GM21367 (cell line): ENCODE results near the gene MFAP2.
"Not testable (repeated sequence)": the region's sequence is repeated elsewhere in the genome, so short reads cannot be mapped to it uniquely, and the experiment has no call there.

ENCODE experiments used
- ATAC-seq: cut with Tn5 transposase; IDR thresholded peaks from one replicate; pipeline ENCODE4 v1.9.1; 2021; ENCODE audit not compliant: unreplicated experiment

MFAP2 gene

DNA sequence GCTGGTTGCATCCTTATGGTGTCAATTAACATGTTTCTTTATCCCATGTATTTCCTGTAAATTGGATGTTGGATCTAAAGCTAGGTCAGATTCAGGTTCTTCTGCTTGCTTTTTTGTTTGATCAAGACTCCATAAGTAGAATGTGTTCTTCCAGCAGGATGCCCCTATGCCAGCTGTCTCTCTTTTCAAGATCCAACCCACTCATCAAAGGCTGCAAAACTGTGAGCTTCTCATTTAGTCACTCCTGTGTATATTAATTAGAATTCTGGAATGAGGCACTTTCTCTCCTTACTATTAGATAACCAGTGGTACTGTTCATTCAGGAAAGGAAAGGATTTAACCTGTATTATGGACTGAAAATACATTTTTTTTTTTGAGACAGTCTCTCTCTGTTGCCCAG, 46.5 kb downstream of the MFAP2 start:
- not testable (repeated sequence) for ATAC-seq

- not testable (repeated sequence) for ATAC-seq
Observed at GRCh38 chr1:16931206-16931934, 49.0 kb downstream of the MFAP2 start.

DNA sequence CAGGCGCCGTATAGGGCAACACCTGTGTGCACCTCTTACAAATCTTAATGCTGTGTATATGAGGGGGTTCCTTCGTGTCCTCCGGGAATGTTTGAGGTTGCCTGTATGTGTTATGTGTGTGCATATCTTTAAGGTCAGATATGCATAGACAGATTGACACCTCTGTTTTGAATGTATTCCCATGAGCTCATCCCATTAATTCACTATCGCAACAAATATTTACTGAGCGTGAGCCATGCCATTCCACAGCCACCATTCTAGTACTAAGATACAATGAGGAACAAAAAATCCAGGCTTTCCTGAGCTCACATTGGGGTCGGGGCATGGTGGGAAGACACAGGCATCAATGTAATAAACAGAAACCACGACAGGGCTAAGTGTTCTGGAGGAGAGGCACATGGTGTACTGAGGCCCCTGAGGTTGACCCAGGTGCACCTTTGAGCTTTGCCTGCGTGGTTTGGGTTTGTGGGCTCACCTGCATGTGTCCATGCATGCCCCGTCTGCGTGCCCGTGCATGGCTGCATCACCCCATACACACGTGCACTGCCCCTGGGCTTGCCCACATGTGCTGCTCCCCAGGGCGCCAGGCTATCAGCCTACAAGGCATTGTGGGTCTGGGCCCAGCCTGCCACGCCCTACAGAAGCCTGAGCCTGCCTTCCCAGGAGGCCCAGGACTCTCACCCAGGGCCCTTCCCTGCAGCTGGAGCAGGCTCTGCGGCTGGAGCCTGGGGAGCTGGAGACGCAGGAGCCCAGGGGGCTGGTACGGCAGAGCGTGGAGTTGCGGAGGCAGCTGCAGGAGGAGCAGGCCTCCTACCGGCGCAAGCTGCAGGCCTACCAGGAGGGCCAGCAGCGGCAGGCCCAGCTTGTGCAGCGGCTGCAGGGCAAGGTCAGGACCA, 51.0 kb downstream of the MFAP2 start:
- not testable (repeated sequence) for ATAC-seq

- ATAC-seq, result no peak
Observed at GRCh38 chr1:16927711-16928485, 52.5 kb downstream of the MFAP2 start.

GRCh38 chr1:16927256-16927655, 53.2 kb downstream of the MFAP2 start:
- ATAC-seq, result no peak

- no peak for ATAC-seq
Observed at GRCh38 chr1:16926491-16927073, 53.8 kb downstream of the MFAP2 start.

- ATAC-seq, result no peak
Observed at GRCh38 chr1:16925635-16926490, 54.6 kb downstream of the MFAP2 start.

DNA sequence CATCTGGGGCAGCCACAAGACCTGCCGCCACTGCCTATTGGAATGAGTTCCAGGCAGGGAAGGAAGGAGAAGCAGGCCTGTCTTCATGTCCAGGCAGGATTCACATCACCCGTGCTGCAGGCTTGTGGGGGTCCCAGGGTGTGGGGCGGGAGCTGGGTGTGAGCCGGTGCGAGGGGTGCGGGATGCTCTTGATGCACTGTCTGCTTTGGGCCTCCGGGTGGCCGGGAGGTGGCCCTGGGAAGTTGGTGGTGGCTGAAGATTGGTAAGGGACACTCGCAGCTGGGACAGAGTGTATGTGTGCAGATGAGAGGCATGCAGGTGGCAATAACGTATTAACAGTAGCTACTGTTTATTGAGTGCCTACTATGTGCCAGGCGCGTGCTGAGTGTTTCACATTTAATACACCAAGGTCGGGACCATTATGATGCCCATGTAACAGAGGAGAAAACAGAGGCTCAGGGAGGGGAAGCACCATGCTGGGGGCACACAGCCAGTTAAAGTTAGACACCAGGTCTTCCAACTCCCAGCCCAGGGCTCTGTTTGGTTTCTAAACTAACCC, 55.4 kb downstream of the MFAP2 start:
- ATAC-seq, result no peak
